HUDEP-2 (cell line): ENCODE results near the gene FBP2.

Experiments
- DNase-seq, 76 experiments: peaks; one replicate each; lab custom pipeline; 2025; ENCODE audit not compliant: unreplicated experiment in 76 of 76; lab: John Stamatoyannopoulos, UW

Gene FBP2

DNA sequence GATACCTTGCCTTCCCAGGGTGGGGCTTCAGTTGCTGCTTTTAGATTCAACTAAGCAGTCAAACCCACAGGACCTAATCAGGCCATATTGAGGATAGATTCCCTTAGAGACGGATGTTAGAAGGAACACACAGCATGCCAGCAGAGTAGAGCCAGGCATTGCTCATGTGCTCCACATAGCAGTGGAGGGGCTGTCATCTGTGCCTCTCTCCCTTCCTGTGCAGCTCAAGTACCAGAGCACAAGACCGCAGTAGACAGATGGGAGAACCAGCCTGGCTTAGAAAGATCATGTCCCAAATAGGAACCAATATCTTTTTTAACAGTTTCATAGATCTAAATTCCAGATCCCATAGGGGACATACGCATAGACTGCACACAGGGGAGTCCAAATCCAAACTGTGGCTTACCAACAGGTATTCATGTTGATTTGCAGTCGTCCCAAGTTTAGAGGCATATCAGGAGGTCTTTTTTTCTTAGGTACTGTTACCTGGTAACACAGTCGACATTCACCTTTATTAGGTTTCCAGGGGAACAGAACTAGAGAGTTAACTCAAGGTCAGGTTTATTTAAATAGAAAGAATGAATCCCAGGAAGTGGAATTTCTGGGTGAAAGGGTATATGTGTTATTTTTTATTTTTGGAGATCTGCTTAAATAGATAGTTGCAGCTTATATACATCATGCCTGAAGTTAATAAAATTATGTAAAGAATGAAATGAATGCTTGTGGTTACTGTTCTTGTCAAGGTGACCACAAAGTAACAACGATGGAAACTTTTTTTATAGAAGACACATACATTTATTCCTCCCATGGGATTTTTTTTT is 82.3 kb downstream of the FBP2 start:
- no peak for DNase-seq
